AG09309 (cell line): ENCODE data around the gene EPOP.
"Not testable (repeated sequence)": the region's sequence is repeated elsewhere in the genome, so short reads cannot be mapped to it uniquely, and the experiment has no call there.

Experiments
- DNase-seq: peaks from one replicate; pipeline ENCODE4 v3.0.0-alpha.2; 2010; ENCODE audit warnings: low read depth
- H3K4me3 ChIP-seq: 2 replicates; pipeline ENCODE4 v1.5.1; 2011; ENCODE audit warnings: mild to moderate bottlenecking, low read depth, low read length, moderate library complexity; ENCODE audit not compliant: control insufficient read depth
- TF ChIP-seq, protein P1 (sequence below): IDR thresholded peaks from 2 replicates; pipeline ENCODE4 v1.5.1; 2011; ENCODE audit warnings: mild to moderate bottlenecking, low read depth, low read length, inconsistent platforms; ENCODE audit not compliant: insufficient read depth, control insufficient read depth; ENCODE audit errors: missing control alignments

The EPOP gene

DNA sequence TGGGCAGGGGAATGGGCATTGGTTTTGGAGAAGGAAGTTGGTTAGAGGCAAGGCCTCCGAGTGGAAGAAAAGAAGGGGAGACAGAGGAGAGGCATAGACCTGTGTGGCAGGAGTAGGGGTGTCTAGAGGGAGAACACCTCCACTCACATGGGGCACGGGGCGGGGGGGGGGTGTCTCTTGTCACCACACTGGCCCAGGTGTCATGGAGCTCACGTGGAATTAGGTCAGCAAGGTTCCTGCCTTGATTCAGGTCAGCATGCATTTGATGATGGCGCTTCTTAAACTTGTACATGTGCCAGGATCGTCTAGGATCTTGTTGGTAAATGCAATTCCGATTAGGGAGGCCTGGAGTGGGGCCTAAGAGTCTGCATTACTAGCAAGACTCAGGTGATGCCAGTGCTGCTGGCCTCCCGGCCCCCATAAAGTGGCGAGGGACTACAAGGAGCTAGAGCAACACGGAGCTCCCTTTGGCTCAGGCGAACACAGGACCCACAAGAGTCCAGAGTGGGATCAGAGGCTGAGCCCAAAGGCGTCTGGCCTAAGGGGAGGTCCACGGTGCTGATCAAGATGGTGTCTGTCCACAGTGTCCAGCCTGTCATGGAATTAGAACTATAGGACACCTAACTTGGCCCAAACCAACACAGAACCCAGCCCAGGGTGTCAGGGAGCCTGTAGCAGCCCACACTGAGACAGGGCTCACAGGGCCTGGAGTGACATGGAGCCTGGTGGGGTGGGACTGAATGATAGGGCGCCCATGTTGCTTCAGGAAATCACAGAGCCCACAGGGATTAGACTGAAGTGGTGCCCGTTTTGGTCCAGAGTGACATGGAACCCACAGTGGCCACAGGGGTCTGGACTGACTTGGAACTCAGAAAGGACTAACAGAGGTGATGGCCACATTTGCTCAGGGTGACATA is 16.7 kb downstream of the EPOP start:
- no peak overlapping the region for H3K4me3 ChIP-seq
- DNase-seq = no peak

DNA sequence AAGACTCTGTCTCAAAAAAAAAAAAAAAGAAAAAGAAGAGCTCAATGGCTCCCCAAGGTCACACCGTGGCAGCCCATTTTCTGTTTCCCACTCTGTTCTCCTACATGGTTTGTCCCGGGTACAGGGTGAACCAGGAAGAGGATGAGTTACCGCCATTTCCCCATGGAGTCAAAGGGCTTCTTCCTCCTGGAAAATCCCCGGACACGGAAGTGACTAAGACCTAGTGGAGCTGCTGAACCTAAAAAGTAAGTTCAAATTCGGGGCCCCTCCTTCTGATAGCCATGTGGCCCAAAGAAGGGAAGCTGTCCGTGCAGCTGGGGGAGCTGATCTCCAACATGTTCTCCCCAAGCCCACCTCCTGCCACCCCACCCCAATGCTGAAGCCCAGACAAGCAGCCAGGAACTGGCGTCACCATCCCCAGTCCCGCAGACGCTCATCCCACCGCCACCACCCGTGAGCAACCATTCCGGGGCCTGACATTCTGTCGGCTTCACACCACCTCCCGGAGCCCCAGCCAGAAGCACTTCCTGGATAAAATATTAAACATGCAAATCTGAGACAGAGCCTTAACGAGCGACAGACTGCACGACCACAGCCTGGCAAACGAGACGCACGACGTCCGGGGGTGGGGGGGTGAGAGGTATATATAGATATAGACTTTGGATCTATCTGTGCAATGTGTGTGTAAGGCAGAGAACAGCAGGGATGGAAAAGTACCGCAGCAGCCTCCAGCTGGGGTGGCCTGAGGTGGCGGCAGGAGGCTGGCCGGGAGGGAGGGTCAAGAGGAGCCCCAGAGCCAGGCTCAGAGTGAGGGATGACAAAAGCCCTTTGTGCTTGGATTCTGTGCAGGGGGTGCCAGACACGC is 17.6 kb downstream of the EPOP start:
- DNase-seq = no peak
- H3K4me3 ChIP-seq = no peak overlapping the region
- TF ChIP-seq, protein P1, sequence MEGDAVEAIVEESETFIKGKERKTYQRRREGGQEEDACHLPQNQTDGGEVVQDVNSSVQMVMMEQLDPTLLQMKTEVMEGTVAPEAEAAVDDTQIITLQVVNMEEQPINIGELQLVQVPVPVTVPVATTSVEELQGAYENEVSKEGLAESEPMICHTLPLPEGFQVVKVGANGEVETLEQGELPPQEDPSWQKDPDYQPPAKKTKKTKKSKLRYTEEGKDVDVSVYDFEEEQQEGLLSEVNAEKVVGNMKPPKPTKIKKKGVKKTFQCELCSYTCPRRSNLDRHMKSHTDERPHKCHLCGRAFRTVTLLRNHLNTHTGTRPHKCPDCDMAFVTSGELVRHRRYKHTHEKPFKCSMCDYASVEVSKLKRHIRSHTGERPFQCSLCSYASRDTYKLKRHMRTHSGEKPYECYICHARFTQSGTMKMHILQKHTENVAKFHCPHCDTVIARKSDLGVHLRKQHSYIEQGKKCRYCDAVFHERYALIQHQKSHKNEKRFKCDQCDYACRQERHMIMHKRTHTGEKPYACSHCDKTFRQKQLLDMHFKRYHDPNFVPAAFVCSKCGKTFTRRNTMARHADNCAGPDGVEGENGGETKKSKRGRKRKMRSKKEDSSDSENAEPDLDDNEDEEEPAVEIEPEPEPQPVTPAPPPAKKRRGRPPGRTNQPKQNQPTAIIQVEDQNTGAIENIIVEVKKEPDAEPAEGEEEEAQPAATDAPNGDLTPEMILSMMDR = no peak

More for the DNA sequence above, 16.7 kb downstream of the EPOP start:
- TF ChIP-seq, protein P1 = no peak

DNA sequence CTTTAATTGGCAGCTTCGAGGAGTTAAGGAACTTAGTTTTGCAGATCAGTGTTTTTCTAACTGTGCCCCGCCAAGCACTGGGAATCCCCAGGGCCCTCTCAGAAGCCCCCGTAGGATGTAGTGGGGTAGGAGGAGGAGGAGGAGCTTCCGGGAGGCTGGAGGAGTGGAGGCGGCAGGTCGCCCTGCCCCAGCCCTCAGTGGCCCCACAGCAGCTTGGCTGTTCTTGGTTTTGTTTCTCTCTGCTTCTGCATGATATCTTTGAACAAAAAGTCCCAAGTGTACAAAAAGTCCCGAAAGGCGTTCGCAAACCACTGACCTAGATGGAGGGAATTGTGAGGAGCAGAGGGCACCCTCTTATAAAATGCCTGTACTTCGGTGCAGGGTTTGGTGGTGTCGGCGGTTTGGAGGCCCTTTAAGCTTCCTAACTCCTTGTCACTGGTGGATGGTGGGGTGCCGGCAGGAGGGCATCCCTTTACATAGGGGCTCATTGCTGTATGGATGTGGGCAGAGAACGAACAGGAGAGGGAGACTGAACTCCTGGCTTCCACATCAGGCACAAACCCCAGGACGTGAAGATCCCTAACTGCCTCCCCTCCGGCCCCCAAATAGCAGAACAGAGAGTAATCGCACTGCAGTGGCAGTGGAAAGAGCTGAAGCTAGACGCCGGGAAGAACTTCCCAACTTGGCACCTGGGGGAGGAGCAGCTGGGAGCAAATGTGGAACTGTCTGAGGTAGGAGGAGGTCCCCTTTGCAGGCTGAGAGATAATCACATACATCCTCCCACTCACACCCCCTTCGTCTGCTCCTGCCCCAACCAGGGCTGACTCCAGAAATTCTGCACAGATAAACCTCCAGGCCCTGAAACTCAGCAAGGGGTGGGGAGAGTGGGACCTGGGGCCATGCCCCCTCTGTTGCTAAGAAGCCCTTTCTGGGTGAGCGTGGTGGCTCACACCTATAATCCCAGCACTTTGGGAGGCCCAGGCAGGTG is 20.1 kb downstream of the EPOP start:
- TF ChIP-seq, protein P1 = no peak

DNA sequence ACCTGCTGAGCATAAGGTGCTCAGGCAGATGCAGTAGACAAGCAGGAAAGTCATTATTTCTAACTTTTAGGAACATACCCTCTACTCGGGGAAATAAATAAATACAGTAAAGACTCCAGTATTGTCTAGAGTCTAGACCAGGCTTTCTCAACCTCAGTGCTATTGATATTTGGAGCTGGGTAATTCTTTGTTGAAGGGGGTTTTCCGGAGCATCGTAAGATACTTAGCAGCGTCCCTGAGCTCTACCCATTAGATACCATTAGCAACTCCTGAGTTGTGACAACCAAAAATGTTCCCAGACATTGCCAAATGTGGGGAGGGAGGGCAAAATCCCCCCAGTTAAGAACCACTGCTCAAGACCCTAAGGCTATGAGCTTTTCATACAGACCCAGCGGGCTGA is 21.1 kb downstream of the EPOP start:
- no peak for DNase-seq
- TF ChIP-seq, protein P1 = no peak
- no peak overlapping the region for H3K4me3 ChIP-seq

More for the DNA sequence above, 20.1 kb downstream of the EPOP start:
- no peak for DNase-seq
- H3K4me3 ChIP-seq = no peak overlapping the region

DNA sequence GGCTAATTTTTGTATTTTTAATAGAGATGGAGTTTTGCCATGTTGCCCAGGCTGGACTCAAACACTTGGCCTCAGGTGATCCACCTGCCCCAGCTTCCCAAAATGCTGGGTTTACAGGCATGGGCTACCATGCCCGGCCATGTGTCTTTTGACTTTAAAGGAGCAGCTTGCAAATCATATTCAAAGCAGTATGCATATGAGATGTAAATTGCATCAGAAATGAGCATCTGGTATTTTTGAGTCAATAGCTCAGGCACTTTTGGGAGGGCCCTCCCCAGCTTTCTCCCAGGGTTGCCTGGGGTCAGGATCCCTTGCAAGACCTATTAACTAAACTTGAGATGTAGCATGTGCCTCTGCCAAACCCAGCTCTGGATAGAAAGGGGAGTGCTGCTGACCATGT is 21.5 kb downstream of the EPOP start:
- DNase-seq = no peak
- TF ChIP-seq, protein P1 = no peak
- H3K4me3 ChIP-seq = no peak overlapping the region

DNA sequence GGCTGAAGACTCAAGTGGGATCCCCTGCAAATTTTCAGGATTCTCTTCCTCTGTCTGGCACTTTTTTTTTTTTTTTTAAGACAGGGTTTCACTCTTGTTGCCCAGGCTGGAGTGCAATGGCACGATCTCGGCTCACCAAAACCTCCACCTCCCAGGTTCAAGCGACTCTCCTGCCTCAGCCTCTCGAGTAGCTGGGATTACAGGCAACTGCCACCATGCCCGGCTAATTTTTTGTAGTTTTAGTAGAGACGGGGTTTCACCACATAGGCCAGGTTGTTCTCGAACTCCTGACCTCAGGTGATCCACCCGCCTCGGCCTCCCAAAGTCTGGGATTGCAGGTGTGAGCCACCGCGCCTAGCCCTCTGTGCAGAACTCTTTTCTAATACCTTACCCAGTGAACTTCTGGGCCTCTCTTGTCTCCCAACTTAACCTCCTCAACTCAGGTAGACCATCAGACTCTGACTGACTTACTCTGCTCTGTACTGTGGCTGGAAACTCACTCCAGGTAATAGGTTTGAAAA is 24.0 kb downstream of the EPOP start:
- H3K4me3 ChIP-seq, DNase-seq: not testable (repeated sequence)
